Nephron (organoid): ENCODE data around the gene EPB42.
"Not testable (repeated sequence)": the region's sequence is repeated elsewhere in the genome, so short reads cannot be mapped to it uniquely, and the experiment has no call there.

Experiments
- H3K27ac Mint-ChIP-seq, 3 experiments: 2 replicates each; pipeline ENCODE4 v1.8.0; 2020; ENCODE audit warnings: mixed read lengths in 3 of 3, mild to moderate bottlenecking in 2 of 3, moderate library complexity in 1 of 3
- H3K27me3 Mint-ChIP-seq: 2 replicates; pipeline ENCODE4 v1.8.0; 2021; ENCODE audit warnings: low read depth, mild to moderate bottlenecking, moderate library complexity, mixed read lengths
- H3K36me3 Mint-ChIP-seq: 2 replicates; pipeline ENCODE4 v1.8.0; 2020; ENCODE audit warnings: low read depth, mixed read lengths
- H3K4me1 Mint-ChIP-seq: 2 replicates; pipeline ENCODE4 v1.8.0; 2020; ENCODE audit warnings: mixed read lengths
- H3K4me3 Mint-ChIP-seq, 3 experiments: 2 replicates each; pipeline ENCODE4 v1.8.0; 2020; ENCODE audit warnings: mild to moderate bottlenecking in 3 of 3, mixed read lengths in 3 of 3, moderate library complexity in 2 of 3
- H3K9me3 Mint-ChIP-seq: 2 replicates; pipeline ENCODE4 v1.8.0; 2020; ENCODE audit warnings: mixed read lengths
- CTCF ChIP-seq, 3 experiments: fragments of 200-600 bp; sonication (generic); IDR thresholded peaks; one replicate each; pipeline ENCODE4 v1.5.0; 2021; ENCODE audit warnings: antibody characterized with exemption in 3 of 3; ENCODE audit not compliant: unreplicated experiment in 3 of 3

The EPB42 gene

GRCh38 chr15:43199945-43200488, 20.8 kb downstream of the EPB42 start:
- Mint-ChIP-seq H3K4me3 (no peak overlapping the region), H3K27me3 (peaks cover 8% of the 10 kb centered on the region), H3K4me1 (no peaks in the 10 kb centered on the region), H3K36me3 (peaks cover 27% of the 10 kb centered on the region), H3K27ac (no peak overlapping the region), H3K9me3 (peaks cover 9% of the 10 kb centered on the region)
- TF ChIP-seq CTCF (IDR thresholded peaks at IDR 0.05; ENCODE audit: unreplicated experiment in 3 of 3): no peak

GRCh38 chr15:43198992-43199391, 21.8 kb downstream of the EPB42 start:
- Mint-ChIP-seq H3K4me3 (no peak overlapping the region), H3K27ac (no peak overlapping the region), H3K27me3 (peaks cover 3% of the 10 kb centered on the region), H3K9me3 (peaks cover 9% of the 10 kb centered on the region), H3K36me3 (peaks cover 31% of the 10 kb centered on the region), H3K4me1 (no peaks in the 10 kb centered on the region)
- no peak for TF ChIP-seq CTCF (IDR thresholded peaks at IDR 0.05; ENCODE audit: unreplicated experiment in 3 of 3)

GRCh38 chr15:43198556-43198955, 22.3 kb downstream of the EPB42 start:
- not testable (repeated sequence) for H3K4me3 Mint-ChIP-seq, H3K4me1 Mint-ChIP-seq, H3K27me3 Mint-ChIP-seq, H3K27ac Mint-ChIP-seq, H3K9me3 Mint-ChIP-seq
- H3K36me3 Mint-ChIP-seq: peaks cover 31% of the 10 kb centered on the region

- not testable (repeated sequence) for H3K27me3 Mint-ChIP-seq, H3K4me1 Mint-ChIP-seq, H3K4me3 Mint-ChIP-seq, H3K9me3 Mint-ChIP-seq, H3K27ac Mint-ChIP-seq
- H3K36me3 Mint-ChIP-seq: peaks cover 33% of the 10 kb centered on the region
These were observed 23.0 kb downstream of the EPB42 start for GRCh38 chr15:43197773-43198172.

- H3K27me3 Mint-ChIP-seq: no peaks in the 10 kb centered on the region
- no peak overlapping the region for H3K4me3 Mint-ChIP-seq
- TF ChIP-seq CTCF (IDR thresholded peaks at IDR 0.05; ENCODE audit: unreplicated experiment in 3 of 3): no peak
- H3K4me1 Mint-ChIP-seq: no peaks in the 10 kb centered on the region
- no peak overlapping the region for H3K27ac Mint-ChIP-seq
- H3K9me3 Mint-ChIP-seq: peaks cover 9% of the 10 kb centered on the region
- H3K36me3 Mint-ChIP-seq: peaks cover 37% of the 10 kb centered on the region
These were observed 23.9 kb downstream of the EPB42 start for GRCh38 chr15:43196760-43197548.

- Mint-ChIP-seq H3K27ac (no peak overlapping the region), H3K27me3 (no peaks in the 10 kb centered on the region), H3K36me3 (peaks cover 47% of the 10 kb centered on the region), H3K4me1 (no peaks in the 10 kb centered on the region), H3K4me3 (no peak overlapping the region), H3K9me3 (peaks cover 8% of the 10 kb centered on the region)
- TF ChIP-seq CTCF (IDR thresholded peaks at IDR 0.05; ENCODE audit: unreplicated experiment in 3 of 3): no peak
These were observed 26.0 kb downstream of the EPB42 start for GRCh38 chr15:43194795-43195194.

GRCh38 chr15:43193710-43194109, 27.1 kb downstream of the EPB42 start:
- no peaks in the 10 kb centered on the region for H3K4me1 Mint-ChIP-seq
- peaks cover 7% of the 10 kb centered on the region for H3K9me3 Mint-ChIP-seq
- H3K4me3 Mint-ChIP-seq: no peak overlapping the region
- TF ChIP-seq CTCF (IDR thresholded peaks at IDR 0.05; ENCODE audit: unreplicated experiment in 3 of 3): no peak
- H3K36me3 Mint-ChIP-seq: peaks cover 49% of the 10 kb centered on the region
- H3K27ac Mint-ChIP-seq: no peak overlapping the region
- H3K27me3 Mint-ChIP-seq: no peaks in the 10 kb centered on the region
